A172 (cell line): ENCODE measurements around the gene MFSD2A. TPM values are rescaled to one million over a fixed set of nuclear protein-coding genes. Genes with fewer than 3 reads are reported as not detected.
"Not testable (repeated sequence)": the region's sequence is repeated elsewhere in the genome, so short reads cannot be mapped to it uniquely, and the experiment has no call there.

ENCODE experiments used
- DNase-seq: peaks from one replicate; pipeline ENCODE4 v3.0.0-alpha.2; 2015; ENCODE audit warnings: low spot score
- total RNA-seq: library from RNA; depleted of rRNA; stranded (reverse); fragments of >200 nt; shearing (Covaris generic); gene quantifications from 2 replicates; pipeline ENCODE4 v1.2.3, GENCODE V29; 2014; rRNA removed

The MFSD2A gene
- total RNA-seq, result 1.8 and 3.0 TPM in 2 replicates

- peak; percentile 46 for DNase-seq
Measured at GRCh38 chr1:39954870-39955546, at the start of gene MFSD2A. MFSD2A (plus strand) TSS chr1:39955145; CDS start chr1:39955293, 148 bp downstream.

GRCh38 chr1:39905172-39905571, 49.8 kb upstream of the MFSD2A start:
- no peak for DNase-seq

- DNase-seq, result no peak
Measured at GRCh38 chr1:39907528-39908453, 47.2 kb upstream of the MFSD2A start.

- DNase-seq, result no peak
Measured at GRCh38 chr1:39908534-39908933, 46.4 kb upstream of the MFSD2A start.

- DNase-seq, result no peak
Measured at GRCh38 chr1:39910263-39910662, 44.7 kb upstream of the MFSD2A start.

GRCh38 chr1:39913136-39913535, 41.8 kb upstream of the MFSD2A start:
- not testable (repeated sequence) for DNase-seq

GRCh38 chr1:39915499-39916129, 39.3 kb upstream of the MFSD2A start:
- no peak for DNase-seq

- DNase-seq, result no peak
Measured at GRCh38 chr1:39917825-39918224, 37.1 kb upstream of the MFSD2A start.

GRCh38 chr1:39919545-39919944, 35.4 kb upstream of the MFSD2A start:
- peak; percentile 58 for DNase-seq

GRCh38 chr1:39922251-39922688, 32.7 kb upstream of the MFSD2A start:
- DNase-seq, result no peak

- DNase-seq, result no peak
Measured at GRCh38 chr1:39925721-39926342, 29.1 kb upstream of the MFSD2A start.

GRCh38 chr1:39926343-39926793, 28.6 kb upstream of the MFSD2A start:
- DNase-seq, result no peak

- DNase-seq, result no peak
Measured at GRCh38 chr1:39926820-39927219, 28.1 kb upstream of the MFSD2A start.

GRCh38 chr1:39927538-39927937, 27.4 kb upstream of the MFSD2A start:
- DNase-seq, result no peak

- DNase-seq, result no peak
Measured at GRCh38 chr1:39928809-39929587, 25.9 kb upstream of the MFSD2A start.

- peak; percentile 18 for DNase-seq
Measured at GRCh38 chr1:39933956-39934941, 20.7 kb upstream of the MFSD2A start.

GRCh38 chr1:39936724-39937491, 18.0 kb upstream of the MFSD2A start:
- DNase-seq, result no peak

GRCh38 chr1:39938856-39939255, 16.1 kb upstream of the MFSD2A start:
- DNase-seq, result no peak

GRCh38 chr1:39940253-39940652, 14.7 kb upstream of the MFSD2A start:
- DNase-seq, result no peak
